Adipocyte (in vitro differentiated cells): ENCODE measurements around the gene HSD3B7.

Experiments
- DNase-seq: peaks from one replicate; pipeline ENCODE4 v3.0.0-alpha.2; 2015; ENCODE audit warnings: low read depth
- H3K27me3 ChIP-seq: replicated peaks from 2 replicates; pipeline ENCODE4 v1.7.0; 2013; ENCODE audit warnings: mild to moderate bottlenecking, low read length, moderate library complexity; ENCODE audit not compliant: control insufficient read depth, insufficient read depth
- H3K36me3 ChIP-seq: 2 replicates; pipeline ENCODE4 v1.7.0; 2013; ENCODE audit warnings: low read length, mild to moderate bottlenecking, moderate library complexity; ENCODE audit not compliant: control insufficient read depth, insufficient read depth, severe bottlenecking
- H3K4me1 ChIP-seq: 2 replicates; pipeline ENCODE4 v1.7.0; 2013; ENCODE audit warnings: mild to moderate bottlenecking, low read length, moderate library complexity; ENCODE audit not compliant: control insufficient read depth, insufficient read depth
- H3K4me3 ChIP-seq: 2 replicates; pipeline ENCODE4 v1.7.0; 2013; ENCODE audit warnings: mild to moderate bottlenecking, low read length, moderate library complexity
- H3K9ac ChIP-seq: 2 replicates; pipeline ENCODE4 v1.7.0; 2013; ENCODE audit warnings: mild to moderate bottlenecking, low read length, moderate library complexity
- H3K9me3 ChIP-seq: 2 replicates; pipeline ENCODE4 v1.7.0; 2013; ENCODE audit warnings: mild to moderate bottlenecking, low read length, moderate library complexity; ENCODE audit not compliant: control insufficient read depth

The HSD3B7 gene

DNA sequence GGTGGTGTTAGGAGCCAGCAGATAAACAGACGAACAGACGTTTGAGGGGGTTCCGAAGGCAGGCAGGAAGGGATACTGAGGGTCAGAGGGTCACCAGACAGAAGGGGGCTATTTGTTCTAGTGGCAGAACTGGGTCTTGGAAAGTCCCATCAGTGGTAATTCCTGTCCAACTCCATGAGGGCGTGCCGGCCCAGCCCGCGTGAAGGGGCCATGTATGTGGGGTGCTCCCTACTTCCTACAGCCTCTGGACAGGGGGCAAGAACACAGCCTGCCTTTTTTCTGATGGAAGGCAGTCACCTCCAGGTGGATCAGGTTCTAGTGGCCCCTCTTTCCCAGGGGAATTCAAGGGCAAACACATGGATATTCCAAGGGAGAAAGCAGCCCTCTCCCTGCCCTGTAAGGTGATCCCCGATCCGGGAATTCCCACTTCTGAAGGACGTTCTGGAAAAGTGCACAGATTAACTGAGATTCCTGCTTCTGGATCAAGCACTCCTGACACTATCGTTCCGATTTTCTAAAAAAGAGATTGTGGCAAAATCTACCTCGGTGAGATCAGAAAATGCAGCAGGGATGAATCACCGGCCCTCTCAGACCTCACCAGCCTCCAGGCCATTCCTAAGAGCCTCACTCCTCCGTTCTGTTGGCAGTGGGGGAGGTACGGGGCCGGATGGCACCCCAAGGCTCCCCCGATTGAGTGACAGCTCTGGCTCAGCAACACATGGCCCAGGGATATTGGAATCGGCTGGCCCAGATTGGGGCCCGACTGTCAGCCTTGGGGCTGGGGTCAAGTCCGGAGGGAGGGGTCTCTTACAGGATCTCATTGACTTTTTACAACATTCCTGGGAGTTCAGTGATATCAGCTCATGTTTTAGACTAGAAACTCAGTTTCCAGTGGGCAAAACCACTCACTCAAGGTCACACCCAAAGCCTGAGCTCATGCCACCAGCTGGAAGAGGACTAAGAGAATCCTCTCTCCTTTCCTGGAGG lies 13.0 kb downstream of the HSD3B7 start:
- H3K27me3 ChIP-seq, result no peaks in the 10 kb centered on the region
- peak overlapping the region; percentile 81 for H3K9ac ChIP-seq
- H3K36me3 ChIP-seq, result no peaks in the 10 kb centered on the region
- H3K4me1 ChIP-seq, result peaks cover 36% of the 10 kb centered on the region
- DNase-seq, result peak; percentile 87
- H3K4me3 ChIP-seq, result peak overlapping the region; percentile 73
- H3K9me3 ChIP-seq, result no peaks in the 10 kb centered on the region

DNA sequence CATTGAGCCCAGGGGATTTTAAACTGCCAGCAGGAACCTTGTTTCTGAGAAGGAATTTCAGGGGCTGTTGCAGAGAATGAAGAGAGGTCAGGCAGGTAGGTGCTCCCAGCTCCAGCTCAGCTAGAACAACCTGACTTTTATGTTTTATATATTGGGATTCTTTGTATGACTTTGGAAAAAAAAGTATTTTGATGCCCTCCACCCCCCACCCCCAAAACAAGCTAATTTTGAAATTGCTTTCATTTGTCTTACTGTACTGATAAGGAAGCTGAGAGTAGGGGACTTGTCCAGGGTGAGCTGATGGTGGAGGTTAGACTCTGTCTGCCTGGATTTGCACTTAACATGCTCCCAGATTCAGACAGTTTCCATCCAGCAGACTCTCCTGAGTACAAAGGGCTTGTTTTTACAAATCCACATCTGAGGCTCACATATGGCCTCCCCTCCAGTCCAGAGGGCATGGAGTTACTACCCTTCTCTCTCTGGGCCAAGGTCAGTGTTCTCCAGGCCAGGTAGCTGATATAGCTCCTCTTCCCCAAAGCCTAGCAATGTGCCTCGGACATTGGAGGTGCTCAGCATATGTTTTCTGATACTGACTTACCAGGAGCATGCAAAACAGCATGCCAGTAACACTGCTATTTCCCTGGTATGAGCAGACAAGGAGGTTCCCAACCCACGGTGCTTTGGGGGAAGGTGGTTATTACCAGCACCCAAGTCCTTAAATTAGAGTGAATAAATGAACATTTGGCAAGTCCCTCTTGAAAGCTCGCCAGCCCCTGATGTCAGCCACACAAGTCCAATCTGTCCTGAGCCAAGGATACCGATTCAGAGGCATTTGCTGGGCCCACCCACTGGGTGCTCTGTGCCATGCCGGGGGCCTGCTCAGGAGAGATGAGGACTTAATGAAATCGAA lies 14.1 kb downstream of the HSD3B7 start:
- Histone ChIP-seq H3K36me3 (no peaks in the 10 kb centered on the region), H3K4me1 (peaks cover 36% of the 10 kb centered on the region), H3K27me3 (no peaks in the 10 kb centered on the region), H3K4me3 (no peak overlapping the region), H3K9me3 (no peaks in the 10 kb centered on the region), H3K9ac (peak overlapping the region; percentile 59)
- peak; percentile 18 for DNase-seq

DNA sequence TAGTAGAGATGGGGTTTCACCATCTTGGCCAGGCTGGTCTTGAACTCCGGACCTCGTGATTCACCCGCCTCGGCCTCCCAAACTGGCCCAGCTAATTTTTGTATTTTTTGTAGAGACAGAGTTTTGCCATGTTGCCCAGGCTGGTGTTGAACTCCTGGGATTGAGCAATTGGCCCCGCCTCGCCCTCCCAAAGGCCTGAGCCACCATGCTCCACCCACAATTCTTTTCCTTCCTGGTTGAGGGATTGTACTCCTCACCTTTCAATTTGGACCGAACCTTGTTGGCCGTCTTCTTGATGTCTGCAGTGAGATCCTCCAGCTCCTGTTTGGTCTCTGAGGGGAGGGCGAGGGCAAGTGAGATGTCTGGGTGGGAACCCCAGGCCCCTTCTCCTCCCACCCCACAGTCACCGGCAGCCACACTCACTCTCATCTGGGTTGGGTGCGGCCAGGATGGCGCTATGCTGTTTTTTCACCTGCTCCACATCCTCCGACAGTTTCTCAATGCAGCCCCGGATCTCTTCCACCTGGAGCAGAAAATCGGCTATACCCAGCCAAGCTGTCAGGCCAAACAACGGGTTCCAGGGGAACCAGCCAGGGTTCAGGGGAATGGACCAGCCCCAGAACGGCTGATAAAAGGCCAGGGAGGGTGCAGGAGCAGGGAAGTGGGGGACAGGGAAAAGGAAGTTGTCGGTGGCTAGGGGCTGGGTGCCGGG lies 15.8 kb downstream of the HSD3B7 start:
- Histone ChIP-seq H3K9ac (no peak overlapping the region), H3K27me3 (no peaks in the 10 kb centered on the region), H3K36me3 (no peaks in the 10 kb centered on the region), H3K4me3 (no peak overlapping the region), H3K9me3 (no peaks in the 10 kb centered on the region), H3K4me1 (peaks cover 36% of the 10 kb centered on the region)
- DNase-seq, result no peak

DNA sequence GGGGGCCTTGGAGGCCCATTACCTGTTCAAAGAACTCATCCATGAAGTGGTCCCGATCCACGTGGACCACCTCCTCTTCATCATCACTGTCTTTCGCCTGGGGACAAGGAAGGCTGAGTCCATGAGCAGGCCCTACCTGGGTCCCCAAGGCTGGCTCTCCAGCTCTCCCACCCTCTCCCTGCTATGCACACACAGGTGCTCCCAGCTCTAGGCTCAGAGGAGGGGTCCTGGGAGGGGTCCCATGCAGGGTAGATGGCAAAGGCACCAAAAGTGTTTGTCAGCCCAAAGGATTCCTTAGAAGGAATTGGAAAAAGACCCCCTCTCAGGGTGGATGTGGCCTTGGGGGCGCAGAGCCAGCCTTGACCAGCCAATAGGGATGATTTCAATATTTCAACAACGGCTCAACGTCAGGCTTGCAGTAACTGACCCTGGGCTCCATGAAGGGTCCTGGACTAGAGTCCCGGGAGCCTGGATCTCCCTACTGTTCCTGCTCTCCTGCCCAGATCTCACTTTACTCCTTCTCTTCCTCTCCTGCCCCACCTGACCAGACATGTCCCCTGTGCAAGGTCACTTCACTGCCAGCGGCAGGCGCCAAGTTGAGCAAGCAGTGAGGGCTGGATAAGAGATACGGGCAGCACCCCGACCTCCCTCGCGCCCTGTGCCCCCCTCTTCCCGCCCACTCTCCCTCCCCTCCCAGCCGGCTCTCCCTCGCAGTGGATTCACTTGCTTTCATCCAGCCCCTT lies 16.7 kb downstream of the HSD3B7 start:
- H3K4me3 ChIP-seq, result no peak overlapping the region
- H3K36me3 ChIP-seq, result no peaks in the 10 kb centered on the region
- H3K9me3 ChIP-seq, result no peaks in the 10 kb centered on the region
- no peak for DNase-seq
- no peak overlapping the region for H3K9ac ChIP-seq
- H3K27me3 ChIP-seq, result no peaks in the 10 kb centered on the region
- peaks cover 34% of the 10 kb centered on the region for H3K4me1 ChIP-seq

DNA sequence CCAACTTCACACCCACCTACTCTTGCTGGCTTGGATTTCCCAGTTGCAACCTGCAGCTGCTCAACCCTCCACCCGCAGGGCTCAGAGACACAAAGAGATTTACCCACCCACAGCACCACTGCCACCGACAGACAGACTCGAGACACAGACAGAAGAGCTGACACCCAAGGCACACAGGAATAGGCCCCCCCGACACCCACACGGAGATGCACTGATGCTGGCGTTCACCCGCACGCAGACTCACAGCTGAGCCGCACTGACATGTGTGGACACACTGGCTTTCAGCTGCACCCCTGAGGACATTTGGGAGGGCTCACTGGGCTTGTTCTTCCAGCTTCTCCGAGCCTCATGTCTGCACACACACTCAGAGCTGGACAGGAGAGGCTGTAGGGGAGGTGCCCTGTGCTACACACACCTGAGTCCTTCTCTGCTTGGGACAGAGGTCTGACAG lies 17.3 kb downstream of the HSD3B7 start:
- Histone ChIP-seq H3K4me3 (no peak overlapping the region), H3K9ac (no peak overlapping the region), H3K36me3 (no peaks in the 10 kb centered on the region), H3K4me1 (peaks cover 34% of the 10 kb centered on the region), H3K9me3 (no peaks in the 10 kb centered on the region), H3K27me3 (no peaks in the 10 kb centered on the region)
- DNase-seq, result no peak

DNA sequence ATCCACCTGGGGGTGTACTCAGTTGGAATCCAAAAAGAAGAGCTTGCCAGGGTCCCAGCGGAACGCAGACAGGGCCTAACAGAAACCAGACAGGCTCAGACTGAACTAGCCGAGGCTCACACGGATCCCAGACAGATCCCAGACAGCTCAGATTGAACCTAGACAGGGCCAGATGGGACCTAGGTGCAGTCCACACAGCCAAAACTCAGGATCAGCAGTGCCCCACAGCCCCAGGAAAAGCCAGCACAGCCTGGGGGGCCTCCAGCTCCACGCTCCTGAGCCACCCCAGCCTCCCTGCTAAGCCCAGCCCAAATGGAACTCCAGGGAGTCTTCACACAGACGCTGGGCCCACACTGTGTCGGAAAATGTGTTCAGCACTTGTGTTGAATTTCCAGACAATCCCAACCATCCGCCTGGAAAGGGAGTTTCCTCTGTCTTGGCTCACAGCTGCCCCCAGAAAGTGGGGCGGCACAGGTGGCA lies 17.9 kb downstream of the HSD3B7 start:
- Histone ChIP-seq H3K4me1 (peaks cover 28% of the 10 kb centered on the region), H3K4me3 (no peak overlapping the region)
- DNase-seq, result no peak

GRCh38 chr16:31003744-31004143 lies 18.7 kb downstream of the HSD3B7 start:
- Histone ChIP-seq H3K4me3 (no peak overlapping the region), H3K4me1 (peaks cover 19% of the 10 kb centered on the region)
- no peak for DNase-seq

More for the DNA sequence above, 17.9 kb downstream of the HSD3B7 start:
- H3K36me3 ChIP-seq, result no peaks in the 10 kb centered on the region
- H3K9ac ChIP-seq, result no peak overlapping the region
- no peaks in the 10 kb centered on the region for H3K9me3 ChIP-seq
- no peaks in the 10 kb centered on the region for H3K27me3 ChIP-seq

GRCh38 chr16:31004658-31005057 lies 19.7 kb downstream of the HSD3B7 start:
- Histone ChIP-seq H3K4me3 (no peak overlapping the region), H3K4me1 (peaks cover 10% of the 10 kb centered on the region), H3K9ac (no peak overlapping the region), H3K9me3 (no peaks in the 10 kb centered on the region), H3K27me3 (no peaks in the 10 kb centered on the region), H3K36me3 (no peaks in the 10 kb centered on the region)
- no peak for DNase-seq

More at GRCh38 chr16:31003744-31004143, 18.7 kb downstream of the HSD3B7 start:
- H3K9ac ChIP-seq, result no peak overlapping the region
- no peaks in the 10 kb centered on the region for H3K27me3 ChIP-seq
- no peaks in the 10 kb centered on the region for H3K9me3 ChIP-seq
- no peaks in the 10 kb centered on the region for H3K36me3 ChIP-seq

- Histone ChIP-seq H3K9ac (no peak overlapping the region), H3K4me1 (peaks cover 4% of the 10 kb centered on the region), H3K4me3 (no peak overlapping the region), H3K27me3 (no peaks in the 10 kb centered on the region), H3K36me3 (no peaks in the 10 kb centered on the region), H3K9me3 (no peaks in the 10 kb centered on the region)
- DNase-seq, result no peak
These were observed 20.5 kb downstream of the HSD3B7 start for GRCh38 chr16:31005350-31006085.

GRCh38 chr16:31006086-31006385 lies 21.0 kb downstream of the HSD3B7 start:
- Histone ChIP-seq H3K36me3 (no peaks in the 10 kb centered on the region), H3K4me3 (no peak overlapping the region), H3K27me3 (peaks cover 3% of the 10 kb centered on the region), H3K9me3 (no peaks in the 10 kb centered on the region), H3K9ac (no peak overlapping the region), H3K4me1 (peaks cover 4% of the 10 kb centered on the region)
- no peak for DNase-seq
